CD4-positive, alpha-beta T cell treated with Interleukin-17A for 1 hour (primary cell): Measurements from ENCODE around the gene KIAA0319L.
"Not testable (repeated sequence)": the region's sequence is repeated elsewhere in the genome, so short reads cannot be mapped to it uniquely, and the experiment has no call there.

Source experiments
- DNase-seq: peaks from one replicate; pipeline ENCODE4 v3.0.0-alpha.2; 2020

The KIAA0319L gene

GRCh38 chr1:35481229-35481628 is 76.0 kb downstream of the KIAA0319L start:
- DNase-seq: no peak

- DNase-seq: no peak
These were observed 79.3 kb downstream of the KIAA0319L start for GRCh38 chr1:35477870-35478269.

DNA sequence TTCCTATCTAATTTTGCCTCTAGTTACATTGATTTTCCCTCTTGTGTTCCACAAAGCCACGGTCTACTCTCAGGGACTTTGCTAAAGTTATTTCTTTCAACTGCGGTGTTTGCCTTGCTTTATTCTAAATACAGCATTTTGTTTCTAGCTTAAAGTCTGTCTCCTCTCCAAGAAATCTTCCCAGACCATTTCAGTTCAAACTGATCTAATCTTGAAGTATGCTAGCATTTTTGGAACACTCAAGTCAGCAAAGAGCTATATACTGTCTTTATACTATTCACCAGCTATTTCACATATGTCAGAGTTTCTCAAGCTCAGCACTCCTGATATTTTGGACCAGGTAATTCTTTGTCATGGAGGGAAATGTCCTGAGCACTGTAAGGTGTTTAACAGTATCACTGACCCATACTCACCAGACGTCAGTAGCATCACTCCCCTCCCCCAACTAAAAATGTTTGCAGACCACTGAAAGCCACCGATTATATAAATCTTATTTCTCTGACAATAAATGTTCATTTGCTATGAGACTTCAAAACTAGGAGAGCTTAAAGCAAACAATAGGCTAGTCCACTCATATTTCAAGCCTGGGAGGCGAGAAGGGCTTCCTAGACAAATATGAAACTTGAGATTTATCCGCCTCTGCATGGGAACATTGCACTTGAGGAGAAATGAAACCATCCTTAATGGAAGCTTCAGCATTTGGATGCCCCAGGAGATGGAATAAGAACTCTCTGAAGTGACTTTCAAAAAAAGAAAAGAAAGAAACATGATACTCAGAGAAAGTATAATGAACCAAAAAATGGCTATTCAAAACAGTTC is 81.1 kb downstream of the KIAA0319L start:
- DNase-seq: no peak

DNA sequence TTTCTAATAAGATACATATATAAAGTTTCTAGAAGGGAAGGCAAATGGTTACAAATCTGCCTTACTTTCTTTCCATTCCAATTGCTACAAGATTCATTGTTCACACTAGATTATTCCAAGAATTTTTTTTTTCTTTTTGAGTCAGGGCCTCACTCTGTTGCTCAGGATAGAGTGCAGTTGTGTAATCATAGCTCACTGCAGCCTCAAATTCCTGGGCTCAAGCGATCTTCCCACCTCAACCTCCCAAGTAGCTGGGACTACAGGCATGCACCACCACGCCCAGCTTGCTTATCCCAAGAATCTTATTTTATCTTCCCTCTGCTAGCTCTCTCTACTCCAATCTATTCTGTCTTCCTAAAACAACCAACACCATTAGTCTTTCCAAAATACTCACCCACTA is 81.8 kb downstream of the KIAA0319L start:
- no peak for DNase-seq

GRCh38 chr1:35473216-35473615 is 84.0 kb downstream of the KIAA0319L start:
- DNase-seq: not testable (repeated sequence)

- DNase-seq: no peak
These were observed 86.1 kb downstream of the KIAA0319L start for GRCh38 chr1:35470977-35471613.

DNA sequence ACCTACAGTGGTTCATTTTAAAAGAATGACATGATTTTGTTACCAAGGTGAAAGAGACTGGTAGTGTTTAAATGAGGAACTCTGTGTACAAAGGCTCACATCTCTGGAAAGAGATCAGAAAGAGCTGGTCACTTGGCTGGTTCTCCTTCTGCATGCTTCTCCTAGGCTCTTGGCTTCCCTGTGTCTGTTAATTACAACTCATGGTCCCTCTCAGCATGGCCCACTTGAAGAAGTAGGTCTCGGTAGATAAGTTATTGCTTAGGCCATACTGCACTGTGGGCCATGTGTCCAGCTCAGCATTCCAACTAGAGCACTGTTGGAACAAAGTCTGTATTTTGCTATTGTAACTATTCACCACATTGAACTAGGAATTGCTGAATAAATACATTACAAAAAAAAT is 91.1 kb downstream of the KIAA0319L start:
- DNase-seq: no peak

GRCh38 chr1:35463749-35464148 is 93.5 kb downstream of the KIAA0319L start:
- not testable (repeated sequence) for DNase-seq

- no peak for DNase-seq
These were observed 94.0 kb downstream of the KIAA0319L start for GRCh38 chr1:35463232-35463631.

DNA sequence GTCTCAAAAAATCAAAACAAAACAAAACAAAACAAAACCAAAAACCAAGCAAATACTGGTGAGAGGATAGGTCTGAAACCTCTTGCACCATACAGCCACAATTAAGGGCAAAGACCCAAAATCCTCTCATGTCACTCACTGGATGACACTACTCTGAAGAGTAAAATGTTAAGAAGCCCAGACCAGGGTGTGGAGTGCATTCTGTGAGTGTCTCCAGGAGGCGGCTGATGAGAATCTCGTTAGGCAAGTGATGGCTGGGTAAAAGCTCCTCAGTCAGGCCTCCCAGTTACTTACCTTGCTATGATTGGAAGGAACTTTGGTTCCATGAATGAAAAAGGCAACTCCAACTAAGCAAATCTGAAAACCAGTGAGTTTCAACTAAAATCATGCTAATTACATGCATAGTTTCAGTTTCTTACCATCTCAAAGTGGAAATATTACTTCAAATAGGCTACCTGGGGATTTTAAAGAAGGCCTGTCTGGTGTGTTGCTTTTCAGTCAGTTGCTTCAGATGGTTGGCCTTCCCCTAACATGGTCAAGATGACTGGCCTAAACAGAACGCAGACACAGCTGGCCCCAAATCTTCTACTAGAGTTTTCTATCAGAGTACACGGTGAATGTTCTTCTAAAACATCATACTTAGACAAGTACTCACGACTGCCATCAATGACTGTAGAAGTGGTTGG is 95.1 kb downstream of the KIAA0319L start:
- no peak for DNase-seq

- DNase-seq: no peak
These were observed 96.4 kb downstream of the KIAA0319L start for GRCh38 chr1:35460796-35461195.

GRCh38 chr1:35454616-35455015 is 102.6 kb downstream of the KIAA0319L start:
- DNase-seq: no peak

- DNase-seq: no peak
These were observed 103.0 kb downstream of the KIAA0319L start for GRCh38 chr1:35454176-35454575.

GRCh38 chr1:35453031-35453430 is 104.2 kb downstream of the KIAA0319L start:
- no peak for DNase-seq

- no peak for DNase-seq
These were observed 105.0 kb downstream of the KIAA0319L start for GRCh38 chr1:35452106-35452774.

DNA sequence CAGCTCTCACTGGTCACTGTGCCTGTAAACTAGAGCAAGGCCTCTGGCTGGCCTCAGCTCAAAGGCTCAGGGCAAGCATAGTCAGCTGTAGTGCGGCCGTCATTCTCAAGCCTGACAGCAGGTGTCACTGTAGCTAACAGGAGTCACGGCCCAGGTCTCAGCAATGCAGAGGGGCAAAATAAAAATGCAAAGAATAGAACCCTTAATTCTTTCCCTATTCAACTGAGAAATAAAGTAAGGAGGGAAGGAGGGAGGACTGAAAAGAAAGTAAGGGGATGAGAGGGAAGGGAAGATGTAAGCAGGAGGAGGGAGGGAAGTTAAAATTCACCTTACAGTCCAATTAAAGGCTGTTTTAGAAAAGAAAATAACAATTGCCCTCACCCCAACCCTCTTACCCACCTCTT is 106.1 kb downstream of the KIAA0319L start:
- peak; percentile 82 for DNase-seq

GRCh38 chr1:35449334-35450008 is 107.7 kb downstream of the KIAA0319L start:
- no peak for DNase-seq

GRCh38 chr1:35448344-35448801 is 108.8 kb downstream of the KIAA0319L start:
- no peak for DNase-seq

GRCh38 chr1:35447278-35447677 is 109.9 kb downstream of the KIAA0319L start:
- DNase-seq: no peak

DNA sequence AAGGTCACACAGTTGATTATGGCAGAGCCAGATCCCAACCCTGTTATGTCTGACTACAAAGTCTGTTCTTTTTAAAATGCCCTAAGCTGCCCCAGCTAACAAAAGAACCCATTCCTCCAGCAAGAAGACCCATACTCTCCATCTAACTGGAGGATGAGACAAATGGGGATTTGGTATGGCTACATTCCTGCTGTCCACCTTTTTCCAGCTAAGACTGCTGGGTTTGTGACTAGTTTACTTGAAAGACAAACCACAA is 112.8 kb downstream of the KIAA0319L start:
- no peak for DNase-seq

GRCh38 chr1:35443768-35444518 is 113.3 kb downstream of the KIAA0319L start:
- no peak for DNase-seq

DNA sequence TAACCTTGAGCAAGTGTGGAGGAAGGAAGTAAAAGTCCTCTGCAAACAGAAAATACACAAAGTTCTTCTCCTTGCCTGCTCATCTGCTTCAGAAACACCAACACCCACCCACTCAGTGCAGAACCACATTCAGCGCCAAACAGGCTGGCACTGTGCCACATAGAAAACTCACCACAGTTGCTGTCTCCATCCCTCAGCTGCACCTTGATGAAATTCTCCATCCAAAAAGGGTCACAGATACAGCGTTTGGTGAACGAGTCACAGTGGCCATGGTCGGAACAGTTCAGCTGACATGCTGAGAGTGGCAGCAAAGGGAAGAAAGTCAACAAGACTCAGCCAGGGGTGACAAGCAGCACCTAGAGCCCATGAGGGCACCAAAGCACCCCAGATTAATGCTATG is 114.5 kb downstream of the KIAA0319L start:
- no peak for DNase-seq
